ENCODE data around the gene BBS1. TPM values are rescaled to one million over a fixed set of nuclear protein-coding genes. Genes with fewer than 3 reads are reported as not detected.
A peak's percentile ranks its signal among the peaks of the same experiment; 100 is the strongest.

BBS1 gene
- total and polyA plus RNA-seq, 10 donors: 5.2 to 60.5 (median 30.2) TPM

DNA sequence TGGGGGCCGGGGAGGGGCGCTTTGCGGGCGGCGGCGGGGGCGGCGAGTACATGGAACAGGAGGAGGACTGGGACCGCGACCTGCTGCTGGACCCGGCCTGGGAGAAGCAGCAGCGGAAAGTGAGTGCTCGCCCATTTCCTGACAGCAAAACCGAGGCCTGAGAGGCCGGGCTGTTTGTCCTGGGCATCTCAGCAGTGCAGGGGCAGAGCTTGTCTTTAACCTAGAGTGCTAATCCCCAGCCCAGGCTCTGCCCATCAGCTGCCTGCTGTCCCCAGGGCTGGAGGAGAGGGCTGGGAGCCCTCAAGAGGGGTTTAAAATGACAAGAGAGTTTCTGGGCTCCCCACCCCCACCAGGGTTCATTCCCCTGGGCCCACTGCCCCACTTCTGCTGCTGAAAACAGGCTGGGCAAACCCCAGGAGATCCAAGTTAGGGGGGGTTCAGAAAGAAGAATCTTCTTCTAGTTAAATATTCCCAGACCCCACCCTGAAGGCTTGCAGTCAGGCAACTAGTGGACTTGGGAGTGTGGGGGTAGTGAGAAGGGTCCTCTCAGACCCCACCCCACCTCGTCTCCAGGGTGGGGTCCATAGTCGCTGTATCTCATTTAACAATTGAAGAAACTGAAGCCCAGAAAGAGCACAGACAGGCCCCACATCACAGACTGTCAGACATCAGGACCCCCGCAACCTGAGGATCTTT is 36.7 kb downstream of the BBS1 start:
- Histone ChIP-seq H3K27ac (peak overlapping the region in 4 of 8 donors; percentile 87 to 92 (median 90)), H3K4me1 (peaks cover 25 to 53% (median 44%) of the 10 kb centered on the region in 6 donors), H3K4me3 (peak overlapping the region in 6 of 8 donors; percentile 75 to 95 (median 85)), H3K27me3 (replicated peaks in 1 of 7) (peaks cover 0 to 8% (median 0%) of the 10 kb centered on the region in 7 donors), H3K9me3 (no peaks in the 10 kb centered on the region), H3K36me3 (peaks cover 0 to 14% (median 7%) of the 10 kb centered on the region in 6 donors)
- WGBS, 5 donors: 37 to 47% (median 43%) methylated on average over 18 of the region's 18 CpGs
- intact Hi-C loops (cut with DNase I; ENCODE audit: low total_unique reads): no loop called here
- no peak for DNase-seq
- TF ChIP-seq POLR2AphosphoS5 (IDR thresholded peaks at IDR 0.05) (no peak), POLR2A (IDR thresholded peaks at IDR 0.05) (no peak)

GRCh38 chr11:66547662-66548009 is 37.2 kb downstream of the BBS1 start:
- H3K4me1 ChIP-seq: peaks cover 25 to 48% (median 40%) of the 10 kb centered on the region in 6 donors
- peaks cover 0 to 9% (median 3%) of the 10 kb centered on the region in 6 donors for H3K36me3 ChIP-seq
- no peaks in the 10 kb centered on the region for H3K9me3 ChIP-seq
- H3K27ac ChIP-seq: no peak overlapping the region
- H3K4me3 ChIP-seq: no peak overlapping the region
- DNase-seq: no peak
- no peak for TF ChIP-seq POLR2A (IDR thresholded peaks at IDR 0.05)
- peaks cover 0 to 8% (median 0%) of the 10 kb centered on the region in 7 donors for H3K27me3 ChIP-seq (replicated peaks in 1 of 7)
- intact Hi-C loops (cut with DNase I; ENCODE audit: low total_unique reads): no loop called here
- WGBS, 5 donors: 53 to 69% (median 61%) methylated on average over 5 of the region's 5 CpGs

GRCh38 chr11:66548041-66548440 is 37.6 kb downstream of the BBS1 start:
- H3K4me1 ChIP-seq: peaks cover 25 to 44% (median 36%) of the 10 kb centered on the region in 6 donors
- DNase-seq: no peak
- H3K36me3 ChIP-seq: peaks cover 0 to 5% (median under 1%) of the 10 kb centered on the region in 6 donors
- no peak for TF ChIP-seq POLR2A (IDR thresholded peaks at IDR 0.05)
- peaks cover 0 to 8% (median 0%) of the 10 kb centered on the region in 7 donors for H3K27me3 ChIP-seq (replicated peaks in 1 of 7)
- 68 to 82% (median 69%) methylated on average over 10 to 11 of the region's 11 CpGs for WGBS, 5 donors
- H3K27ac ChIP-seq: no peak overlapping the region
- H3K9me3 ChIP-seq: no peaks in the 10 kb centered on the region
- intact Hi-C loops (cut with DNase I; ENCODE audit: low total_unique reads): no loop called here
- H3K4me3 ChIP-seq: no peak overlapping the region

GRCh38 chr11:66548774-66549630 is 38.6 kb downstream of the BBS1 start:
- H3K4me3 ChIP-seq: no peak overlapping the region
- TF ChIP-seq POLR2AphosphoS5 (IDR thresholded peaks at IDR 0.05) (no peak), POLR2A (IDR thresholded peaks at IDR 0.05) (no peak)
- TF ChIP-seq, protein P1, sequence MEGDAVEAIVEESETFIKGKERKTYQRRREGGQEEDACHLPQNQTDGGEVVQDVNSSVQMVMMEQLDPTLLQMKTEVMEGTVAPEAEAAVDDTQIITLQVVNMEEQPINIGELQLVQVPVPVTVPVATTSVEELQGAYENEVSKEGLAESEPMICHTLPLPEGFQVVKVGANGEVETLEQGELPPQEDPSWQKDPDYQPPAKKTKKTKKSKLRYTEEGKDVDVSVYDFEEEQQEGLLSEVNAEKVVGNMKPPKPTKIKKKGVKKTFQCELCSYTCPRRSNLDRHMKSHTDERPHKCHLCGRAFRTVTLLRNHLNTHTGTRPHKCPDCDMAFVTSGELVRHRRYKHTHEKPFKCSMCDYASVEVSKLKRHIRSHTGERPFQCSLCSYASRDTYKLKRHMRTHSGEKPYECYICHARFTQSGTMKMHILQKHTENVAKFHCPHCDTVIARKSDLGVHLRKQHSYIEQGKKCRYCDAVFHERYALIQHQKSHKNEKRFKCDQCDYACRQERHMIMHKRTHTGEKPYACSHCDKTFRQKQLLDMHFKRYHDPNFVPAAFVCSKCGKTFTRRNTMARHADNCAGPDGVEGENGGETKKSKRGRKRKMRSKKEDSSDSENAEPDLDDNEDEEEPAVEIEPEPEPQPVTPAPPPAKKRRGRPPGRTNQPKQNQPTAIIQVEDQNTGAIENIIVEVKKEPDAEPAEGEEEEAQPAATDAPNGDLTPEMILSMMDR (IDR thresholded peaks at IDR 0.05 in 8 of 11, conservative IDR thresholded peaks at IDR 0.05 in 3 of 11): no peak
- no peak for DNase-seq
- H3K9me3 ChIP-seq: no peaks in the 10 kb centered on the region
- intact Hi-C loops (cut with DNase I; ENCODE audit: low total_unique reads): no loop called here
- peaks cover 0 to 8% (median 0%) of the 10 kb centered on the region in 7 donors for H3K27me3 ChIP-seq (replicated peaks in 1 of 7)
- H3K36me3 ChIP-seq: no peaks in the 10 kb centered on the region
- 62 to 72% (median 68%) methylated on average over 16 of the region's 16 CpGs for WGBS, 5 donors
- H3K4me1 ChIP-seq: peaks cover 19 to 34% (median 27%) of the 10 kb centered on the region in 6 donors
- no peak overlapping the region for H3K27ac ChIP-seq

DNA sequence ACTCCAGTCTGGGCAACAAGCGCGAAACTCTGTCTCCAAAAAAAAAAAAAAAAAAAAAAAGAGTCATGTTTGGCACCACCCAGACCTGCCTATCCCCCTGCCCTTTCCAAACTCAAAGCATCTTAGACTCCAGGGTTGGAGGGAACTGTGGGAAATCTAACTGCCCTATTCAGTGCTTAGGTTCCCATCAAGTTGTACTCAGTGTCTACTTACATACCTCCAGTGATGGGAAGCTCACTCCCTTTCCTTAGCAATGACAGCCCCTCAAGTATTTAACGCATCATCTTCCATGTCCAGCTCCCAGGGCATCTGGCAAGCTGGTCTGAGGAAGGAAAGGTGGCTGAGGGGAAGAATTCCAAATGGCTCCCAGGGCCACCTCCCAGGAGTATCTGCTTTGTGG is 39.3 kb downstream of the BBS1 start:
- no peak overlapping the region for H3K27ac ChIP-seq
- no peaks in the 10 kb centered on the region for H3K9me3 ChIP-seq
- H3K4me3 ChIP-seq: no peak overlapping the region
- H3K36me3 ChIP-seq: no peaks in the 10 kb centered on the region
- H3K4me1 ChIP-seq: peaks cover 12 to 27% (median 20%) of the 10 kb centered on the region in 6 donors
- WGBS, 5 donors: 85 to 98% (median 92%) methylated on average over 3 of the region's 3 CpGs
- intact Hi-C loops (cut with DNase I; ENCODE audit: low total_unique reads): no loop called here
- peaks cover 0 to 8% (median 0%) of the 10 kb centered on the region in 7 donors for H3K27me3 ChIP-seq (replicated peaks in 1 of 7)
- no peak for DNase-seq
- TF ChIP-seq, protein P1 (IDR thresholded peaks at IDR 0.05 in 8 of 11, conservative IDR thresholded peaks at IDR 0.05 in 3 of 11): no peak
- TF ChIP-seq POLR2A (IDR thresholded peaks at IDR 0.05) (no peak), POLR2AphosphoS5 (IDR thresholded peaks at IDR 0.05) (no peak)
